Cardiac muscle cell (in vitro differentiated cells and primary cell): ENCODE data around the gene OR13J1. TPM values are rescaled to one million over a fixed set of nuclear protein-coding genes. Genes with fewer than 3 reads are reported as not detected.

Experiments
- DNase-seq, 2 donors: peaks; one replicate each; pipeline versions ENCODE4 v3.0.0 to v3.0.0-alpha.2; 2010 to 2017; ENCODE audit warnings: low read depth in 1 of 2, low spot score in 1 of 2
- H3K27ac ChIP-seq: fragments of 200-600 bp; sonication (generic); 2 replicates; pipeline ENCODE4 v1.5.1; 2016
- H3K27me3 ChIP-seq: fragments of 200-600 bp; sonication (generic); 2 replicates; pipeline ENCODE4 v1.6.0; 2016; ENCODE audit warnings: control low read depth
- H3K36me3 ChIP-seq: fragments of 200-600 bp; sonication (generic); 2 replicates; pipeline ENCODE4 v1.5.1; 2016; ENCODE audit warnings: control low read depth
- H3K4me1 ChIP-seq: fragments of 200-600 bp; sonication (generic); 2 replicates; pipeline ENCODE4 v1.8.1; 2017; ENCODE audit warnings: low read depth, mild to moderate bottlenecking, mixed run types
- H3K4me3 ChIP-seq: fragments of 200-600 bp; sonication (generic); 2 replicates; pipeline ENCODE4 v1.5.1; 2016; ENCODE audit warnings: mild to moderate bottlenecking
- H3K9me3 ChIP-seq: fragments of 200-600 bp; sonication (generic); 2 replicates; pipeline ENCODE4 v1.5.1; 2017; ENCODE audit warnings: low read depth, mild to moderate bottlenecking, control low read depth
- polyA plus RNA-seq: library from polyadenylated mRNA; unstranded; fragments of >200 nt; fragmentation: Nextera tagmentation; extraction: Ambion mirVana; gene quantifications from 2 replicates; pipeline ENCODE4 v1.2.1, GENCODE V29; 2016
- total RNA-seq: library from RNA; depleted of rRNA; stranded (reverse); fragments of >200 nt; gene quantifications from 2 replicates; pipeline ENCODE4 v1.2.3, GENCODE V29; 2016
- TF ChIP-seq, protein P1 (sequence below): IDR thresholded peaks from 2 replicates; pipeline ENCODE4 v1.5.1; 2012; ENCODE audit warnings: low read depth, mild to moderate bottlenecking, low read length

Gene OR13J1
- total and polyA plus RNA-seq, 2 experiments from 2014 or later, result not detected

DNA sequence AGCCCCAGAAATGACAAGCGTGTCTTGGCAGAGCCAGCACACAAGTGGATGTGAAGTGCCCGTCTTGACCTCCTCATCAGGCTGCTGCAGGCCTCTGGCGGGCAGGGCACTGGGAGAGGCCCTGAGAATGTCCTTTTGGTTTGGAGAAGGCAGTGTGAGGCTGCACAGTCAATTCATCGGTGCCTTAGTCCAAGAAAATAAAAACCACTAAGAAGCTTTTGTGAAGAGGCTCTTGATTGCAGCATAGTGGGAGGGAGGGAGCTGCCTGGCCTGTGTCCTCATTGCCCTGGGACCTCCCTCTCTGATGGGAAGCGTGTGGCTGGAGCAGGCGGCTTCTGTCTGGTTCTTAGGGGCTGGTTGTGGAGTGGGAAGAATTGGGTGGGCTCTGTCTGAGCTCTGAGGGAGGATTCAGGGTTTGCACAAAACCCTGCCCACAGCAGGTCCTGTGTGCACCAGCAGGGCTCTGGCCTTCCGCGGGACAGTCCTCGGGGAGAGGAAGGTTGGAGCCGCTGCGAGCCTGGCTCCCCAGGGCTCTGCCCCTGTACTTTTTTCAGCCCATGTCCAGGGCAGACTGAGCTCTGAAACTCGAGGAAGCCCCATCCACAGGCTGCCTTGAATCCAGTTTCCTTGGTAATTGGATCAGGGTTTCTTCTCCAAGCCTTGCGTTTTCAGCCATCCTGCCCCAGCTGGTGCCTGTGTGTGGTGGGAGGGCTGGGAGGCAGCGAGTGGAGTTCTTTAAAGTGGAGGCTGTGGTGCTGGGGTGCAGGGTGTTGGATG lies 36.9 kb upstream of the OR13J1 start:
- H3K27me3 ChIP-seq, result peaks cover 8% of the 10 kb centered on the region
- TF ChIP-seq, protein P1, sequence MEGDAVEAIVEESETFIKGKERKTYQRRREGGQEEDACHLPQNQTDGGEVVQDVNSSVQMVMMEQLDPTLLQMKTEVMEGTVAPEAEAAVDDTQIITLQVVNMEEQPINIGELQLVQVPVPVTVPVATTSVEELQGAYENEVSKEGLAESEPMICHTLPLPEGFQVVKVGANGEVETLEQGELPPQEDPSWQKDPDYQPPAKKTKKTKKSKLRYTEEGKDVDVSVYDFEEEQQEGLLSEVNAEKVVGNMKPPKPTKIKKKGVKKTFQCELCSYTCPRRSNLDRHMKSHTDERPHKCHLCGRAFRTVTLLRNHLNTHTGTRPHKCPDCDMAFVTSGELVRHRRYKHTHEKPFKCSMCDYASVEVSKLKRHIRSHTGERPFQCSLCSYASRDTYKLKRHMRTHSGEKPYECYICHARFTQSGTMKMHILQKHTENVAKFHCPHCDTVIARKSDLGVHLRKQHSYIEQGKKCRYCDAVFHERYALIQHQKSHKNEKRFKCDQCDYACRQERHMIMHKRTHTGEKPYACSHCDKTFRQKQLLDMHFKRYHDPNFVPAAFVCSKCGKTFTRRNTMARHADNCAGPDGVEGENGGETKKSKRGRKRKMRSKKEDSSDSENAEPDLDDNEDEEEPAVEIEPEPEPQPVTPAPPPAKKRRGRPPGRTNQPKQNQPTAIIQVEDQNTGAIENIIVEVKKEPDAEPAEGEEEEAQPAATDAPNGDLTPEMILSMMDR, result peak; percentile 4
- H3K27ac ChIP-seq, result peak overlapping the region; percentile 63
- no peaks in the 10 kb centered on the region for H3K36me3 ChIP-seq
- no peaks in the 10 kb centered on the region for H3K9me3 ChIP-seq
- H3K4me1 ChIP-seq, result peaks cover 34% of the 10 kb centered on the region
- no peak overlapping the region for H3K4me3 ChIP-seq
- peak in 1 of 2 donors; percentile 96 for DNase-seq

DNA sequence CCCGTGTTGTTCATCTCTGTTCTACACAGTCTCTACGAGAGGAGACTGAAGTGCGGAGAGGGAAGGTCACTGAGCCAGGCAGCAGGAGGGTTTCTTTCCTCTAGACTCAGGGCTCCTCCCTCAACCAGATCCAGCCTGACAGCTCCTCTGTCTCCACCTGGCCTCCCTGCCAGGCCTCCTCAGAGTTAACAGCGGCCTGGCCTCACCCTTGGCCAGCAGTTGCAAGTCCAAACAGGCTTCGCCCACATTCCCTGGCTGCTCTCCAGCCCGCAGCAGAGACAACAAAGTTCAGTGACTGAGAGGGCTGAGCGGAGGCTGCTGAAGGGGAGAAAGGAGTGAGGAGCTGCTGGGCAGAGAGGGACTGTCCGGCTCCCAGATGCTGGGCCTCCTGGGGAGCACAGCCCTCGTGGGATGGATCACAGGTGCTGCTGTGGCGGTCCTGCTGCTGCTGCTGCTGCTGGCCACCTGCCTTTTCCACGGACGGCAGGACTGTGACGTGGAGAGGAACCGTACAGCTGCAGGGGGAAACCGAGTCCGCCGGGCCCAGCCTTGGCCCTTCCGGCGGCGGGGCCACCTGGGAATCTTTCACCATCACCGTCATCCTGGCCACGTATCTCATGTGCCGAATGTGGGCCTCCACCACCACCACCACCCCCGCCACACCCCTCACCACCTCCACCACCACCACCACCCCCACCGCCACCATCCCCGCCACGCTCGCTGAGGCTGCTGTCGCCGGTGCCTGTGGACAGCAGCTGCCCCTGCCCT lies 35.9 kb upstream of the OR13J1 start, which contains the start of gene HRCT1:
Gene HRCT1 (plus strand): TSS at position 291 of the 768 bp plus-strand sequence. CDS start 86 bp downstream, at position 377.
- Histone ChIP-seq H3K9me3 (no peaks in the 10 kb centered on the region), H3K27me3 (peaks cover 15% of the 10 kb centered on the region), H3K36me3 (no peaks in the 10 kb centered on the region), H3K27ac (peak within 1 kb of the TSS; percentile 63), H3K4me3 (no peak within 1 kb of the TSS), H3K4me1 (peaks cover 34% of the 10 kb centered on the region)
- peak in 1 of 2 donors; percentile 98 for DNase-seq
- TF ChIP-seq, protein P1, result no peak

DNA sequence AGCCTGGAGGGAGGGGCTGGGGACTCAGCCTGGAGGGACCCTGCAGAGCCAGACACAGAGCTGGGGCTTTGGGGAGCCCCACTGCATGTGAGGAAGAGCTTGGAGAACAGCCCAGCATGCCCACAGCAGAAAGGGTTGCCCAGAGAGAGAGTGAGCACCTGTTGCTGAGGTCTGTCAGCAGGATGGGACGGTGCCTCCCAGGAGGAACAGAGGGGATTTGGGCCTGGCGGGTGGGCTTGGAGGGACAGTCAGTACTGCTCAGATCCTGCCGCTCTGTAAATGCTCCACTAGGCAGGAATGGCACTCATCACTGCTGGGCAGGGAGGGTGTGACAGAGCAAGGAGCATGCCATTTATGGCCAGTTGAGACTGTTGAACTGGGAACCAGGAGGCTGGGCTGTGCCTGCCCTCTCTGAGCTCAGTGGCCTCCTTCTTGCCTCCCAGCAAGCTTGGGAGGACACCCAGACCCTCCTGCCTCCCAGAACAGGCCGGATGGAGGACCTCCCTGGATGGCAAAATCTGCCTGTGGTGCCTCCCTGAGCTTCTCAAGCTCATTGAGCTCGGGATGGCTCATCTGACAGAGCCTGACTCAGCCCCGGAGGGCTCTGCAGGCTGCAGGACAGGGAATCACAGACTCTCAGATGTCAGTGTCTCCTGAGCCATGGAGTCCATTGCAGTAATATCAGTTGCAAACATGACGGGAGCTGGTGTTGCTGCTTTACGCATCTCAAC lies 35.0 kb upstream of the OR13J1 start:
- DNase-seq, result no peak
- TF ChIP-seq, protein P1, result no peak
- H3K4me3 ChIP-seq, result no peak overlapping the region
- no peaks in the 10 kb centered on the region for H3K36me3 ChIP-seq
- peaks cover 34% of the 10 kb centered on the region for H3K4me1 ChIP-seq
- peaks cover 21% of the 10 kb centered on the region for H3K27me3 ChIP-seq
- no peak overlapping the region for H3K27ac ChIP-seq
- no peaks in the 10 kb centered on the region for H3K9me3 ChIP-seq

DNA sequence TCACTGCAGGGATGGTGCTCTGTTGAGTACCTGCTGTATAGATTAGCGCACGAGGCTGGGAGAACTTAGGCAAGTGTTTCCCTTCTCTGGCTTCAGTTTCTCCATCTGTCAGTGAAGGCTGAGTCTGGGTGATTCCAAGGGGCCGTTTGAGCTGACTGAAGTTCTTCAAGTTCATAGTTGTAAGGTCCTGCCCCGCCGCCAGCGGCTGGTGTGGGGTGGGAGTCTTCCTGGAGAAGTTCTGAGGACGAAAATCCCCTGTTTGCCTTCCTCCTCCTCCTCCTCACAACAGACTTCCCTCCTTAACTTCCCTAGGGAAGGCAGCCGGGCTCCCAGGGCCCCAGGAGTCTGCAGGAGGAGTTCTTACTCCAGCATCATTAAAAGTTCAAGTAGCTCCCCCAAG lies 34.1 kb upstream of the OR13J1 start:
- Histone ChIP-seq H3K27me3 (peaks cover 29% of the 10 kb centered on the region), H3K27ac (no peak overlapping the region), H3K4me3 (no peak overlapping the region), H3K4me1 (peaks cover 28% of the 10 kb centered on the region), H3K36me3 (no peaks in the 10 kb centered on the region), H3K9me3 (no peaks in the 10 kb centered on the region)
- DNase-seq, result no peak
- TF ChIP-seq, protein P1, result no peak

DNA sequence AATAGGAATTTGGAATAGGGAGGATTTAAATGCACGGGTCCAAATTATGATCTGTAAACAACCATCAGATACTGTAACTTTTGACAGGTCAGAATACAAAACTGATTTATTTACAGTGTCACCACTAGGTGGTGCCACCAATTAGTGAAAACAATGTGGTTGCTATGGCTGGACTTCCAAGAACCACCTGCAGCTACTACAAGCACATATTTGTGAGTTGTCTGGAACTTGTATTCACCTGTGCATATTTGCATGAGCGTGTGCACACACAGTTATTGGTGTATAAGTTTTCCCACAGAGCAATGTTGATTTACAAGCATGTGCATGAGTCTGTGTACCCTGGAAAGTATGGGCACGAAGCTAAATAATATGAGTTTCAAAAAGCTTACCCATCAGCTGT lies 32.8 kb upstream of the OR13J1 start:
- no peak overlapping the region for H3K4me3 ChIP-seq
- TF ChIP-seq, protein P1, result peak; percentile 55
- peak; percentile 69 to 75 for DNase-seq
- no peak overlapping the region for H3K27ac ChIP-seq
- H3K4me1 ChIP-seq, result peaks cover 17% of the 10 kb centered on the region
- H3K36me3 ChIP-seq, result no peaks in the 10 kb centered on the region
- peaks cover 41% of the 10 kb centered on the region for H3K27me3 ChIP-seq
- H3K9me3 ChIP-seq, result no peaks in the 10 kb centered on the region
